Measurements from ENCODE around the gene KIF21B. TPM values are rescaled to one million over a fixed set of nuclear protein-coding genes. Genes with fewer than 3 reads are reported as not detected.

Gene KIF21B
- total RNA-seq, 2 donors from 2014 or later, result 1.6 to 3.4 TPM

DNA sequence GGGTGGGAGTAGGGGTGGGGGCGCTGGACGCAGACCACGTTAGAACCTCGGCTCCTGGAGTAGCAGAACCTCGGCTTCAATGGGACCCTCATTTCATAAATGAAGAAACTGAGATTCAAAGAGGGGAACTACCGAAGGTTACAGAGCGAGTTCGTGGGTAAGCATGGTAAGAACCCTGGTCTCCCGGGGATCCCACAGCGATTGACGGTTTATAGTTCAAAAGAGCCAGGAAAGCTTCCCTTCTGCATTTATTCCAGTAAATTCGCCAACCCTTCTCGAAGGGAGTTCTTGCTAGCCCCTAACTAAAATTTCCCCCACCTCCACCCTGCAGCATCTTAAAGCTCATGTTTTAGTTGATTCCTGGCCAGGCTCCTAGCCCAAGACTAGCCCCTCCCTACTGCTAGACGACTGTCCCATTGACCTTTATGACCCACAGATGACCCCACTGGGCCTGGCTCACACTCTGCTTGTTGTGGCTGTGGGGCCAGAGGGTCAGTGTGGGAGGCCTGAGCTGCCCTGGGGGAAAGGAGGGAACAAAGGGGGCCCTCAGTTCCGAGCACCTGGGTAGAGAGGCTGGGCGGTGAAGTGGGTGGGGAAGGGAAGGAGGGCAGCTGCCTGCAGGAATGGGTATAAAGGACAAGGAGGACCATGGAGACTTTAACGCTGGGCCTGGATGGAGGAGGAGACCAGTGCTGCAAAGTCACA is 558 bp upstream of the KIF21B start:
- Histone ChIP-seq H3K27me3 (no peaks in the 10 kb centered on the region), H3K27ac (no peak overlapping the region), H3K4me3 (no peak overlapping the region), H3K9me3 (no peaks in the 10 kb centered on the region), H3K4me1 (peaks cover 41% of the 10 kb centered on the region), H3K36me3 (replicated peaks in 1 of 2; ENCODE audit: insufficient read depth in 1 of 2, low read depth in 2 of 2) (no peaks in the 10 kb centered on the region)
- no peak for TF ChIP-seq POLR2A (IDR thresholded peaks at IDR 0.05)
- TF ChIP-seq CTCF (IDR thresholded peaks at IDR 0.05), result no peak
- ATAC-seq (no peak), DNase-seq (no peak)
- intact Hi-C loops (cut with DNase I), result no loop called here
- WGBS, 2 donors, result 49 to 54% methylated on average over 16 to 17 of the region's 17 CpGs

DNA sequence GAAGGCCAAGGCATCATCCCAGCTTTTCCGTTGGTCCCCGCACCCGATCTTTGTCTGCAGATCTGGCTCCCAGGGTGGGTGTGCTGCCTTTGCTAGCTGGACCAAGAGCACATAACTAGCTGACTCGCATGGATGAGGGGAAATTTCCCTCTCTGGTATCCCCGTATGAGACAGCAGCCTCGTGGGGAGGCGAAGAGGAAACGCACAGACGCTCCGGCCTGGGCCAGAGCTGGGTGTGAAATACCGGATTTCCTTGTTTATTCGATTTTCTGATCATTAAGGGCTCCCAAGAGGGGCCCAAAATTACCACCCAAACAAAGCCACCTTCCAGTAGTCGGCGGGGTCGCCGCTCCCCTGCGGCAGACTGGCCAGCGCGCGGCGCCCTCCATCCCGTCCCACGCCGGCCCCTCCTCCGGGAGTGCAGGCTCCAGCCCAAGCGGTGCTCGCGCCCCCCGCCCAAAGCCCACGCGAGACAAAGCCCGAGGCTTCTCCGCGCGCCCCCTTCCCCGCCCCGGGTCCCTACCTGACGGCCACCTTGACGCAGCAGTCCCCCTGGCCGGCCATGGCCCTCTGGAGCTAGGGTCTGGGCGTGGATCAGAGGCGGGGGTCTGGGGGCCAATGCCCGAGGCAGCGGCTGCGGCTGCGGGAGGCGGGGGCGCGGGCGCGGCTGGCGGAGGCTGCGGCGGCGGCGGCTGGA is 546 bp downstream of the KIF21B start:
- Histone ChIP-seq H3K27me3 (no peaks in the 10 kb centered on the region), H3K4me3 (peak overlapping the region; percentile 40 to 51), H3K4me1 (peaks cover 32% of the 10 kb centered on the region), H3K36me3 (replicated peaks in 1 of 2; ENCODE audit: insufficient read depth in 1 of 2, low read depth in 2 of 2) (no peaks in the 10 kb centered on the region), H3K9me3 (no peaks in the 10 kb centered on the region), H3K27ac (no peak overlapping the region)
- TF ChIP-seq CTCF (IDR thresholded peaks at IDR 0.05) (no peak), POLR2A (IDR thresholded peaks at IDR 0.05) (no peak)
- peak in 1 of 4 donors; percentile 25 for DNase-seq
- intact Hi-C loops (cut with DNase I), result no loop called here
- WGBS, 2 donors, result 14 to 30% methylated on average over 28 to 31 of the region's 56 CpGs
- peak; percentile 7 for ATAC-seq

GRCh38 chr1:201022493-201022819 is 1.1 kb downstream of the KIF21B start:
- TF ChIP-seq POLR2A (IDR thresholded peaks at IDR 0.05), result no peak
- TF ChIP-seq CTCF (IDR thresholded peaks at IDR 0.05), result no peak
- Histone ChIP-seq H3K4me3 (no peak overlapping the region), H3K27me3 (no peaks in the 10 kb centered on the region), H3K27ac (no peak overlapping the region), H3K4me1 (peaks cover 28% of the 10 kb centered on the region), H3K36me3 (replicated peaks in 1 of 2; ENCODE audit: insufficient read depth in 1 of 2, low read depth in 2 of 2) (no peaks in the 10 kb centered on the region), H3K9me3 (no peaks in the 10 kb centered on the region)
- intact Hi-C loops (cut with DNase I), result no loop called here
- no peak for ATAC-seq
- 76 to 91% methylated on average over 2 of the region's 2 CpGs for WGBS, 2 donors
- no peak for DNase-seq

DNA sequence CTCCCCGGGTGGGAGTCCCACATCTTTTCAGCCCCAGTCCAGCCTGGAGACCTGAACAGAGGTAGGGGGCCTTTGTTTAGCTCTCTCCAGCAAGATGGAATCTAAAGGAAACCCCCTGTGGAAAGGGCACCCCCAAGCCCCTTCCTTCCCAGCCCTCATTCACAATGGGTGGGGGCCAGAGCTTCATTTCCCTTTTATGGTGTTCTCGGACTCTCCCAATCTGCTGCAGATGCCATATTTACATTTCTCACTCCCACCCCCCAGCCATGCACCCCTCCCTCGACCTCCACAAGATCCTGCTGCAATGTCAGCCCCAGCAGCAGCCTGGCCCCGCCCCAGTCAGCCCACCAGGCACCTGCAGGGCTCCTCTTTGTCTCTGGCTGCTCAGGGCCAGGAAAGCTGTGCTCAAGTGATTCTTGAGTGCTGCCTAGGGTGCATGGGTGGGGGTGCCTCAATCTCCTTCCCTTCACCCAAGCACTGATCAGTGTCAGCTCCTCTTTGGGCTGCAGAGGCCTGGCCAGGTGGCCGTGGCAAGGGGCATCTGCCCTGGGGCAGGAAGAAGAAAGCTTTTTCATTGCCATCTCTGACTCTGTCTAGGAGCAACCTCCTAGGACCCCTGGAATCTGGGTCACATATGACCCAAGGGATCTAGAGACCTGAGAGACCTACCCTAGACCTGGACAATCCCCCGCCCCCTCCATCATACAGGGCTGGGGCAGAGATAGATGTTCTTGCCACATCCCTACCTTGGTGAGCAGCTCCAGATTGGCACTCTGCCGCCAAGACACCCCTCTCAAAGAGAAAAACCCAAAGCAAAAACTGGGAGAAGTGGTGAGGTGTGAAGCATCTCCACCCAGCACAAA is 1.7 kb downstream of the KIF21B start:
- intact Hi-C loops (cut with DNase I), result no loop called here
- Histone ChIP-seq H3K4me1 (peaks cover 28% of the 10 kb centered on the region), H3K27me3 (no peaks in the 10 kb centered on the region), H3K4me3 (no peak overlapping the region), H3K9me3 (no peaks in the 10 kb centered on the region), H3K36me3 (replicated peaks in 1 of 2; ENCODE audit: insufficient read depth in 1 of 2, low read depth in 2 of 2) (no peaks in the 10 kb centered on the region), H3K27ac (no peak overlapping the region)
- TF ChIP-seq CTCF (IDR thresholded peaks at IDR 0.05), result no peak
- TF ChIP-seq POLR2A (IDR thresholded peaks at IDR 0.05), result no peak
- ATAC-seq, result no peak
- WGBS, 2 donors, result 72 to 73% methylated on average over 5 to 7 of the region's 7 CpGs
- no peak for DNase-seq
